Measurements from ENCODE around the gene WDR91. TPM values are rescaled to one million over a fixed set of nuclear protein-coding genes. Genes with fewer than 3 reads are reported as not detected.
A peak's percentile ranks its signal among the peaks of the same experiment; 100 is the strongest.

The WDR91 gene
- total RNA-seq, 1 experiment from 2014 or later, result 10.1 TPM

- TF ChIP-seq POLR2AphosphoS5 (IDR thresholded peaks at IDR 0.05; ENCODE audit: low read depth, low read length) (no peak), SRF (IDR thresholded peaks at IDR 0.05; ENCODE audit: low read depth) (no peak), FOSL1 (IDR thresholded peaks at IDR 0.05; ENCODE audit: low read depth) (no peak)
These were observed 41.4 kb downstream of the WDR91 start (continued) for GRCh38 chr7:135169964-135170273.

- ChIA-PET POLR2A (interaction anchor here (1.0 to 1.5 kb wide), 3 partner anchors 9 to 184 kb away, joined by 3 to 12 read pairs (median 4); partner anchors contain the start of gene AGBL3), RAD21 (ENCODE audit: low non-redundant PET in 1 of 2, low total read pairs in 2 of 2, uncharacterized antibody in 2 of 2, unreplicated experiment in 2 of 2) (interaction anchor here in 1 of 2 experiments (1.3 kb wide), 1 partner anchor 183 kb away, joined by 3 read pairs; the partner anchor contains the start of gene AGBL3), CTCF (interaction anchor here (0.6 to 1.9 kb wide), 13 partner anchors 8 to 537 kb away, joined by 3 to 25 read pairs (median 3); partner anchors contain the start of gene AGBL3)
- Histone ChIP-seq H3K36me3 (ENCODE audit: control insufficient read depth in 1 of 2, insufficient read depth in 2 of 2, low read length in 2 of 2) (peaks cover 7 to 36% of the 10 kb centered on the region in 2 experiments; a peak in 2 of 4 replicates), H3K4me1 (ENCODE audit: control insufficient read depth in 1 of 2, insufficient read depth in 2 of 2, low read length in 2 of 2) (peaks cover 0 to 18% of the 10 kb centered on the region in 2 experiments; a peak in 2 of 4 replicates), H4K20me1 (ENCODE audit: insufficient read depth) (peaks cover 3% of the 10 kb centered on the region; the same call in 1 of the 2 replicates), H3K9me2 (ENCODE audit: insufficient read depth) (no peaks in the 10 kb centered on the region), H3K79me2 (ENCODE audit: insufficient read depth, low read length) (peaks cover 29% of the 10 kb centered on the region), H3K4me3 (replicated peaks in 1 of 2; ENCODE audit: low read depth in 1 of 2, low read length in 2 of 2) (peak overlapping the region; percentile 81 to 83), H3K27me3 (ENCODE audit: insufficient read depth, low read length) (no peaks in the 10 kb centered on the region), H3K9ac (ENCODE audit: low read length) (peak overlapping the region; percentile 93), H3K4me2 (ENCODE audit: low read length) (peak overlapping the region; percentile 98), H3K27ac (ENCODE audit: low read depth, low read length) (peak overlapping the region; percentile 92), H3K9me3 (ENCODE audit: control insufficient read depth in 1 of 2, insufficient read depth in 1 of 2, low read depth in 1 of 2, low read length in 2 of 2) (no peaks in the 10 kb centered on the region), H2AFZ (ENCODE audit: low read depth, low read length, poor library complexity, severe bottlenecking) (no peak overlapping the region)
- ATAC-seq (peak; percentile 70), DNase-seq (ENCODE audit: low read depth, low spot score) (peak; percentile 68)
- BruUV-seq (replicated peaks), result TSS peak; percentile 69
- intact Hi-C loops (cut with micrococcal nuclease), result loop anchor here (1.0 to 10.0 kb wide), 3 partner anchors 183 to 475 kb away; partner anchors contain the start of gene AGBL3
- TF ChIP-seq, protein P1, sequence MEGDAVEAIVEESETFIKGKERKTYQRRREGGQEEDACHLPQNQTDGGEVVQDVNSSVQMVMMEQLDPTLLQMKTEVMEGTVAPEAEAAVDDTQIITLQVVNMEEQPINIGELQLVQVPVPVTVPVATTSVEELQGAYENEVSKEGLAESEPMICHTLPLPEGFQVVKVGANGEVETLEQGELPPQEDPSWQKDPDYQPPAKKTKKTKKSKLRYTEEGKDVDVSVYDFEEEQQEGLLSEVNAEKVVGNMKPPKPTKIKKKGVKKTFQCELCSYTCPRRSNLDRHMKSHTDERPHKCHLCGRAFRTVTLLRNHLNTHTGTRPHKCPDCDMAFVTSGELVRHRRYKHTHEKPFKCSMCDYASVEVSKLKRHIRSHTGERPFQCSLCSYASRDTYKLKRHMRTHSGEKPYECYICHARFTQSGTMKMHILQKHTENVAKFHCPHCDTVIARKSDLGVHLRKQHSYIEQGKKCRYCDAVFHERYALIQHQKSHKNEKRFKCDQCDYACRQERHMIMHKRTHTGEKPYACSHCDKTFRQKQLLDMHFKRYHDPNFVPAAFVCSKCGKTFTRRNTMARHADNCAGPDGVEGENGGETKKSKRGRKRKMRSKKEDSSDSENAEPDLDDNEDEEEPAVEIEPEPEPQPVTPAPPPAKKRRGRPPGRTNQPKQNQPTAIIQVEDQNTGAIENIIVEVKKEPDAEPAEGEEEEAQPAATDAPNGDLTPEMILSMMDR (IDR thresholded peaks at IDR 0.05 in 2 of 3, conservative IDR thresholded peaks at IDR 0.05 in 1 of 3; ENCODE audit: borderline replicate concordance in 1 of 3, insufficient read depth in 1 of 3, low read depth in 2 of 3, low read length in 2 of 3), result peak; percentile 69 to 81 (median 69)
- TF ChIP-seq ZNF274 (IDR thresholded peaks at IDR 0.05; ENCODE audit: low read depth, low read length), result no peak
- no peak for TF ChIP-seq ZFX (IDR thresholded peaks at IDR 0.05)
- peak; percentile 33; the same call in 1 of the 2 replicates for TF ChIP-seq MAX (IDR thresholded peaks at IDR 0.05)
- TF ChIP-seq ATF3 (IDR thresholded peaks at IDR 0.05), result no peak
- TF ChIP-seq RAD21 (IDR thresholded peaks at IDR 0.05; ENCODE audit: low read depth), result peak; percentile 59
- TF ChIP-seq POLR2AphosphoS5 (IDR thresholded peaks at IDR 0.05; ENCODE audit: low read depth, low read length), result peak; percentile 59
- TF ChIP-seq SIN3A (IDR thresholded peaks at IDR 0.05; ENCODE audit: low read depth), result no peak; the same call in 1 of the 2 replicates
- TF ChIP-seq FOSL1 (IDR thresholded peaks at IDR 0.05; ENCODE audit: low read depth), result no peak
- TF ChIP-seq ELF1 (IDR thresholded peaks at IDR 0.05; ENCODE audit: borderline replicate concordance, low read depth), result no peak
- TF ChIP-seq, protein P2, sequence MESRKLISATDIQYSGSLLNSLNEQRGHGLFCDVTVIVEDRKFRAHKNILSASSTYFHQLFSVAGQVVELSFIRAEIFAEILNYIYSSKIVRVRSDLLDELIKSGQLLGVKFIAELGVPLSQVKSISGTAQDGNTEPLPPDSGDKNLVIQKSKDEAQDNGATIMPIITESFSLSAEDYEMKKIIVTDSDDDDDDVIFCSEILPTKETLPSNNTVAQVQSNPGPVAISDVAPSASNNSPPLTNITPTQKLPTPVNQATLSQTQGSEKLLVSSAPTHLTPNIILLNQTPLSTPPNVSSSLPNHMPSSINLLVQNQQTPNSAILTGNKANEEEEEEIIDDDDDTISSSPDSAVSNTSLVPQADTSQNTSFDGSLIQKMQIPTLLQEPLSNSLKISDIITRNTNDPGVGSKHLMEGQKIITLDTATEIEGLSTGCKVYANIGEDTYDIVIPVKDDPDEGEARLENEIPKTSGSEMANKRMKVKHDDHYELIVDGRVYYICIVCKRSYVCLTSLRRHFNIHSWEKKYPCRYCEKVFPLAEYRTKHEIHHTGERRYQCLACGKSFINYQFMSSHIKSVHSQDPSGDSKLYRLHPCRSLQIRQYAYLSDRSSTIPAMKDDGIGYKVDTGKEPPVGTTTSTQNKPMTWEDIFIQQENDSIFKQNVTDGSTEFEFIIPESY (IDR thresholded peaks at IDR 0.05; ENCODE audit: extremely low read depth, insufficient replicate concordance, low read length), result no peak
- TF ChIP-seq, protein P3, sequence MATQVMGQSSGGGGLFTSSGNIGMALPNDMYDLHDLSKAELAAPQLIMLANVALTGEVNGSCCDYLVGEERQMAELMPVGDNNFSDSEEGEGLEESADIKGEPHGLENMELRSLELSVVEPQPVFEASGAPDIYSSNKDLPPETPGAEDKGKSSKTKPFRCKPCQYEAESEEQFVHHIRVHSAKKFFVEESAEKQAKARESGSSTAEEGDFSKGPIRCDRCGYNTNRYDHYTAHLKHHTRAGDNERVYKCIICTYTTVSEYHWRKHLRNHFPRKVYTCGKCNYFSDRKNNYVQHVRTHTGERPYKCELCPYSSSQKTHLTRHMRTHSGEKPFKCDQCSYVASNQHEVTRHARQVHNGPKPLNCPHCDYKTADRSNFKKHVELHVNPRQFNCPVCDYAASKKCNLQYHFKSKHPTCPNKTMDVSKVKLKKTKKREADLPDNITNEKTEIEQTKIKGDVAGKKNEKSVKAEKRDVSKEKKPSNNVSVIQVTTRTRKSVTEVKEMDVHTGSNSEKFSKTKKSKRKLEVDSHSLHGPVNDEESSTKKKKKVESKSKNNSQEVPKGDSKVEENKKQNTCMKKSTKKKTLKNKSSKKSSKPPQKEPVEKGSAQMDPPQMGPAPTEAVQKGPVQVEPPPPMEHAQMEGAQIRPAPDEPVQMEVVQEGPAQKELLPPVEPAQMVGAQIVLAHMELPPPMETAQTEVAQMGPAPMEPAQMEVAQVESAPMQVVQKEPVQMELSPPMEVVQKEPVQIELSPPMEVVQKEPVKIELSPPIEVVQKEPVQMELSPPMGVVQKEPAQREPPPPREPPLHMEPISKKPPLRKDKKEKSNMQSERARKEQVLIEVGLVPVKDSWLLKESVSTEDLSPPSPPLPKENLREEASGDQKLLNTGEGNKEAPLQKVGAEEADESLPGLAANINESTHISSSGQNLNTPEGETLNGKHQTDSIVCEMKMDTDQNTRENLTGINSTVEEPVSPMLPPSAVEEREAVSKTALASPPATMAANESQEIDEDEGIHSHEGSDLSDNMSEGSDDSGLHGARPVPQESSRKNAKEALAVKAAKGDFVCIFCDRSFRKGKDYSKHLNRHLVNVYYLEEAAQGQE (IDR thresholded peaks at IDR 0.05; ENCODE audit: low read depth), result no peak
- no peak for TF ChIP-seq SP1 (IDR thresholded peaks at IDR 0.05; ENCODE audit: low read depth)
- no peak for TF ChIP-seq SRF (IDR thresholded peaks at IDR 0.05; ENCODE audit: low read depth)
These were observed 42.0 kb downstream of the WDR91 start for GRCh38 chr7:135169141-135169963.
